ENCODE measurements around the gene ERICH2. TPM values are rescaled to one million over a fixed set of nuclear protein-coding genes. Genes with fewer than 3 reads are reported as not detected.

Gene ERICH2
- total RNA-seq, 3 donors from 2014 or later: 0.92 TPM; not detected in 2

GRCh38 chr2:170822290-170823087, 52.3 kb downstream of the ERICH2 start:
- ATAC-seq (peak; percentile 17), DNase-seq (peak in 1 of 3 donors; percentile 28)
- no peak for TF ChIP-seq CTCF (IDR thresholded peaks at IDR 0.05)
- Histone ChIP-seq H3K4me3 (no peak overlapping the region), H3K9me3 (no peaks in the 10 kb centered on the region), H3K36me3 (ENCODE audit: low read depth) (no peaks in the 10 kb centered on the region), H3K4me1 (ENCODE audit: low read depth) (peaks cover 33% of the 10 kb centered on the region)
- intact Hi-C loops (cut with DNase I, micrococcal nuclease): no loop called here

DNA sequence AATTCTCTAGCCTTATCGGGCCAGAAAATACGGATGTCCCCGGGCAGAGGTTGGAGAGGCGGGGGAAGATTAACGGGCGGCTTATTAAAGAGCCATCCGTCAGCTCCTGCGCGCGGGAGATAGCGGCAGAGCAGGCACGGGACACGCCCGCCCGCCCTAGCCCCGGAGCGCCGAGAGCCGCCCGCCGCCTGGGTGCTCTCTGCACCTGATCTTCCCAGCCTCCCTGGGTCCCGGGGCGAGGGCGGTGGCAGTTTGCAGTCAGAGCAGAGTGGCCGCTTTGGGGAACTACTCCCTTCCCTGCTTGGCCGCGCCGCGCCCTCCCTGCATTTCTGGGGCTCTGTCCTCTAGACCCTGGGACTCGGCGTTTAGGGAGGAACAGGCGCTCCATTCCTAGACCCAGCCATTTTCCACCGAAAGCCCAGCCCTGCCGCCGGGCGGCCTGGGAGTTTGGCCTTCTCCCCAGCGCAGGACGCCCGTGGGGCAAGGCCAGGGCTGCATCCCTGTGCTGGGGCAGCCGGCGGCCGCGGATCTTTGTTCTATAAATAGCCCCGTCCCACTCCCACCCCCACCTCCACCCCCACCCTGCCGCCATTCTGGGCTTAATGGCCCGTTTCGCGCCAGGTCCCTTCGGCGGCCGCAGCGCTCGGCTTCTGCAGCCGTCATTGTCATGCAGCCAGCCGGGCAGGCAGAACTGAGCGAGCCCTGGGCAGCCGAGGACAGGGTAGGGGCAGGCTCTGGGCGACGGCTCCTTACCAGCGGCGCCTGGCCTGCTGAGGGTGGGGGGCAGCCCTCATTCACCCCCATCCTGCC, 53.1 kb downstream of the ERICH2 start:
- no peak for TF ChIP-seq CTCF (IDR thresholded peaks at IDR 0.05)
- H3K36me3 ChIP-seq (ENCODE audit: low read depth): no peaks in the 10 kb centered on the region
- DNase-seq (peak in 1 of 3 donors; percentile 34), ATAC-seq (peak; percentile 34)
- H3K4me1 ChIP-seq (ENCODE audit: low read depth): peaks cover 25% of the 10 kb centered on the region
- intact Hi-C loops (cut with DNase I, micrococcal nuclease): no loop called here
- H3K9me3 ChIP-seq: no peaks in the 10 kb centered on the region
- H3K4me3 ChIP-seq: no peak overlapping the region

- intact Hi-C loops (cut with DNase I, micrococcal nuclease): no loop called here
- no peak overlapping the region for H3K4me3 ChIP-seq
- no peak for ATAC-seq
These were observed 53.7 kb downstream of the ERICH2 start for GRCh38 chr2:170823898-170824215.

GRCh38 chr2:170824526-170825015, 54.4 kb downstream of the ERICH2 start:
- DNase-seq: no peak
- no peak for ATAC-seq
- Histone ChIP-seq H3K4me3 (no peak overlapping the region), H3K9me3 (no peaks in the 10 kb centered on the region), H3K4me1 (ENCODE audit: low read depth) (peaks cover 19% of the 10 kb centered on the region), H3K36me3 (ENCODE audit: low read depth) (no peaks in the 10 kb centered on the region)
- intact Hi-C loops (cut with DNase I, micrococcal nuclease): no loop called here
- no peak for TF ChIP-seq CTCF (IDR thresholded peaks at IDR 0.05)

More at GRCh38 chr2:170823898-170824215, 53.7 kb downstream of the ERICH2 start:
- Histone ChIP-seq H3K9me3 (no peaks in the 10 kb centered on the region), H3K4me1 (ENCODE audit: low read depth) (peaks cover 21% of the 10 kb centered on the region), H3K36me3 (ENCODE audit: low read depth) (no peaks in the 10 kb centered on the region)
- TF ChIP-seq CTCF (IDR thresholded peaks at IDR 0.05): no peak
- DNase-seq: no peak

DNA sequence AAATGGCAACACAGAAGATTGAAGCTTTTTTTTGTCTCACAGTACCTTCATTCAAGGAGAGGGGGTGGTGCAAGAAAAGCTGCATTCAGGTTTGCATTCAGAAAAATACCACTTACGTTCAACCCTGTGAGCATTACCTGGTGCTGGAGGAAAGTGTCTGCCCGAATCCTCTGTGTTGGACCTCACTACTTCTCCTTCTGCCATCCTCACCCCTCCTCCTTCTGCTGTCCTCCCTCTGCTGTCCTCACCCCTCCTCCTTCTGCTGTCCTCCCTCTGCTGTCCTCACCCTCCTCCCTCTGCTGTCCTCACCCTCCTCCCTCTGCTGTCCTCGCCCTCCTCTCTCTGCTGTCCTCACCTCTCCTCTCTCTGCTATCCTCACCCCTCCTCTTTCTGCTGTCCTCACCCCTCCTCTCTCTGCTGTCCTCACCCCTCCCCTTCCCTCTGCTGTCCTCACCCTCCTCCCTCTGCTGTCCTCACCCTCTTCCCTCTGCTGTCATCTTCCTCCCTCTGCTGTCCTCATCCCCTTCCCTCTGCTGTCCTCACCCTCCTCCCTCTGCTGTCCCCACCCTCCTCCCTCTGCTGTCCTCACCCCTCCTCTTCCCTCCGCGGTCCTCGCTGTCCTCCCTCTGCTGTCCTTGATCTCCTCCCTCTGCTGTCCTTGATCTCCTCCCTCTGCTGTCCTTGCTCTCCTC, 57.8 kb downstream of the ERICH2 start:
- H3K9me3 ChIP-seq: no peaks in the 10 kb centered on the region
- H3K4me1 ChIP-seq (ENCODE audit: low read depth): peaks cover 5% of the 10 kb centered on the region
- intact Hi-C loops (cut with DNase I, micrococcal nuclease): no loop called here
- H3K36me3 ChIP-seq (ENCODE audit: low read depth): no peaks in the 10 kb centered on the region
- H3K4me3 ChIP-seq: no peak overlapping the region
- no peak for TF ChIP-seq CTCF (IDR thresholded peaks at IDR 0.05)
- no peak for ATAC-seq
- DNase-seq: no peak

Measured in mucosa of descending colon (tissue), 3 donors.